Mesothelial cell of epicardium (in vitro differentiated cells): ENCODE results near the gene GUCA1A. TPM values are rescaled to one million over a fixed set of nuclear protein-coding genes. Genes with fewer than 3 reads are reported as not detected.

Experiments used
- DNase-seq, 2 experiments: peaks; one replicate each; pipeline ENCODE4 v3.0.0; 2021; ENCODE audit warnings: low spot score in 2 of 2; ENCODE audit not compliant: unreplicated experiment in 2 of 2
- H3K27ac Mint-ChIP-seq: 2 replicates; pipeline ENCODE4 v1.8.0; 2021; ENCODE audit warnings: mixed read lengths
- H3K27me3 Mint-ChIP-seq: 2 replicates; pipeline ENCODE4 v1.8.0; 2021; ENCODE audit warnings: low read depth, mixed read lengths
- H3K36me3 Mint-ChIP-seq: 2 replicates; pipeline ENCODE4 v1.8.0; 2021; ENCODE audit warnings: mixed read lengths
- H3K4me1 Mint-ChIP-seq: 2 replicates; pipeline ENCODE4 v1.8.0; 2021; ENCODE audit warnings: mixed read lengths
- H3K4me3 Mint-ChIP-seq: 2 replicates; pipeline ENCODE4 v1.8.0; 2021; ENCODE audit warnings: mild to moderate bottlenecking, moderate library complexity, mixed read lengths
- H3K9me3 Mint-ChIP-seq: 2 replicates; pipeline ENCODE4 v1.8.0; 2021; ENCODE audit warnings: mixed read lengths
- total RNA-seq: library from RNA; stranded (reverse); gene quantifications from 3 replicates; pipeline ENCODE4 v1.2.1, GENCODE V29; 2021
- TF ChIP-seq, protein P1 (sequence below): fragments of 200-600 bp; sonication (generic); IDR thresholded peaks from one replicate; pipeline ENCODE4 v1.5.0; 2021; ENCODE audit warnings: antibody characterized with exemption; ENCODE audit not compliant: unreplicated experiment

Gene GUCA1A
- total RNA-seq, 1 donor from 2014 or later = 0.92 TPM

DNA sequence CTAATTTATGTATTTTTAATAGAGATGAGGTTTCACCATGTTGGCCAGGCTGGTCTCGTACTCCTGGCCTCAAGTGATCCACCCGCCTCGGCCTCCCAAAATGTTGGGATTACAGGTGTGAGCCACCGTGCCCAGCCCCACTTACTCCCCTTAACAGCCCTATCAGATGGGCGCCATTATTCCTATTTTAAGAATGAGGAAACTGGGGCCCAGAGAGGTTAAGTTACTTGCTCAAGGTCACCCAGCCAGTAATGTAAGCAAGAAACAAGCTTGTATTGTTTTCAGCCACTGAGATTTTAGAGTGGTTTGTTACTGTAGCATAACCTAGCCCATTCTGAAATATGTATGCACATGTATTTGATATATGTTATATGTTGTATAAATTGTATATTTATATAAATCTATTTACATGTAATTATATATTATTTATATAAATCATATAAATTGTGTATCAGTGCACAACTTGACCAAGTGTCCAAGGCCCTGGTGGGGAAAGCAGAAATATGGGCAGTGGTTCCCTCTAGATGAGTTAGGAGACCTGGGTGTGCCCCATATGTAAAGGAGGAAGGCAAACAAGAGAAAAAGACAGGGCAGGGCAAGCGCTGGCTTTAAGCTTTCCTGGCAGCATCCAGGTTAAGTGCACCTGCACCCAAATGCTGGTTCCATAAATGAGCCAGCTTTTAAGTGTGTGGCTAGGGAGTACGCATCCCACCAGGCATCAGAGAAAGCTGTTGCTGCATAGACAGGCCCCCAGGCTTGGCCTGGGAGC lies 1.2 kb upstream of the GUCA1A start:
- no peaks in the 10 kb centered on the region for H3K36me3 Mint-ChIP-seq
- no peaks in the 10 kb centered on the region for H3K4me1 Mint-ChIP-seq
- no peaks in the 10 kb centered on the region for H3K9me3 Mint-ChIP-seq
- no peak for DNase-seq
- TF ChIP-seq, protein P1, sequence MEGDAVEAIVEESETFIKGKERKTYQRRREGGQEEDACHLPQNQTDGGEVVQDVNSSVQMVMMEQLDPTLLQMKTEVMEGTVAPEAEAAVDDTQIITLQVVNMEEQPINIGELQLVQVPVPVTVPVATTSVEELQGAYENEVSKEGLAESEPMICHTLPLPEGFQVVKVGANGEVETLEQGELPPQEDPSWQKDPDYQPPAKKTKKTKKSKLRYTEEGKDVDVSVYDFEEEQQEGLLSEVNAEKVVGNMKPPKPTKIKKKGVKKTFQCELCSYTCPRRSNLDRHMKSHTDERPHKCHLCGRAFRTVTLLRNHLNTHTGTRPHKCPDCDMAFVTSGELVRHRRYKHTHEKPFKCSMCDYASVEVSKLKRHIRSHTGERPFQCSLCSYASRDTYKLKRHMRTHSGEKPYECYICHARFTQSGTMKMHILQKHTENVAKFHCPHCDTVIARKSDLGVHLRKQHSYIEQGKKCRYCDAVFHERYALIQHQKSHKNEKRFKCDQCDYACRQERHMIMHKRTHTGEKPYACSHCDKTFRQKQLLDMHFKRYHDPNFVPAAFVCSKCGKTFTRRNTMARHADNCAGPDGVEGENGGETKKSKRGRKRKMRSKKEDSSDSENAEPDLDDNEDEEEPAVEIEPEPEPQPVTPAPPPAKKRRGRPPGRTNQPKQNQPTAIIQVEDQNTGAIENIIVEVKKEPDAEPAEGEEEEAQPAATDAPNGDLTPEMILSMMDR = no peak
- peaks cover 3% of the 10 kb centered on the region for H3K27me3 Mint-ChIP-seq
- H3K27ac Mint-ChIP-seq = no peak overlapping the region
- no peak overlapping the region for H3K4me3 Mint-ChIP-seq

- no peak for DNase-seq
Measured at GRCh38 chr6:42175860-42176259, 2.7 kb downstream of the GUCA1A start.

GRCh38 chr6:42176981-42177380 lies 3.8 kb downstream of the GUCA1A start:
- TF ChIP-seq, protein P1 = no peak
- no peak for DNase-seq
- no peak overlapping the region for H3K27ac Mint-ChIP-seq
- H3K4me3 Mint-ChIP-seq = no peak overlapping the region
- H3K4me1 Mint-ChIP-seq = no peaks in the 10 kb centered on the region
- no peaks in the 10 kb centered on the region for H3K36me3 Mint-ChIP-seq
- peaks cover 3% of the 10 kb centered on the region for H3K27me3 Mint-ChIP-seq
- H3K9me3 Mint-ChIP-seq = no peaks in the 10 kb centered on the region

More at GRCh38 chr6:42175860-42176259, 2.7 kb downstream of the GUCA1A start:
- Mint-ChIP-seq H3K36me3 (no peaks in the 10 kb centered on the region), H3K4me1 (no peaks in the 10 kb centered on the region), H3K9me3 (no peaks in the 10 kb centered on the region), H3K27me3 (peaks cover 3% of the 10 kb centered on the region), H3K4me3 (no peak overlapping the region), H3K27ac (no peak overlapping the region)
- TF ChIP-seq, protein P1 = no peak

DNA sequence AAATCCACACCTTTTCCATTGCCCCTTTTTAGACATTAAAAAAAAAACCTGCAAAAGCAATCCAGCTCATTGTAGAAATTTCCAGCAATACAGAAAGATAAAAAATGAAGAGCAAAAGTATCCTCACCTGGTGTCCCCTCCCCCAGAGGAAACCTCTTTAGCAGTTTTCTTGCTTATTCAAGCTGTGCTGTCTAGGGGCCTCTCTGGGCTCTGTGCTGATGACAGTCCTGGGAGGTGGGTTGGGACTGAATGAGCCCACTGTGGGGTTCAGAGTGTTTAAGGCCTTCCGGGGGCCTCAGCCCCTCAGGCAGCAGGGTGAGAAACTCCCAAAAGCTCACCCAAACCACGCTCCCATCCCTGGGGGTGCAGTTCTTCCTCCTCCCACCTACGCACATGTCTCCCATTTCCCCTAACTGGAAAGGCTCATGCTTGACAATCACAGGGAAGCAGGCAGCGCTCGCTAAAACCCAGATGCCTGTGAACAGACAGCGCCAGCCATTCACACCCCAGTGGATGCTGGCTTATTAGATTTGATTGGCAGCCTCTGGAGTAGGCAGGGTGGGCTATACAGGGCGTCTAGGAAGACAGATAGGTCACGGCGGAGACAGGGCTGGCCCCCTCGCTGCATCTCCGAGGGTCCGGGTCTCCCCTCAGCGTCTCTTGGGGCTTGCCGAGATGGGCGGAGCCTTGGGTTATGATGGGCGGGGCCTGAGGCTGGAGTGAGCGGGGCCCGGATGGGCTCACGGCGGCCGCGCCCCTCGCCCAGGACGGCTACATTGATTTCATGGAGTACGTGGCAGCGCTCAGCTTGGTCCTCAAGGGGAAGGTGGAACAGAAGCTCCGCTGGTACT lies 4.6 kb downstream of the GUCA1A start:
- H3K4me1 Mint-ChIP-seq = no peaks in the 10 kb centered on the region
- no peak overlapping the region for H3K27ac Mint-ChIP-seq
- no peaks in the 10 kb centered on the region for H3K36me3 Mint-ChIP-seq
- H3K4me3 Mint-ChIP-seq = peak overlapping the region; percentile 67
- no peaks in the 10 kb centered on the region for H3K9me3 Mint-ChIP-seq
- TF ChIP-seq, protein P1 = no peak
- peaks cover 3% of the 10 kb centered on the region for H3K27me3 Mint-ChIP-seq
- peak in 1 of 2 experiments; percentile 60 for DNase-seq

- no peaks in the 10 kb centered on the region for H3K9me3 Mint-ChIP-seq
- H3K4me3 Mint-ChIP-seq = no peak overlapping the region
- H3K4me1 Mint-ChIP-seq = no peaks in the 10 kb centered on the region
- peaks cover 3% of the 10 kb centered on the region for H3K27me3 Mint-ChIP-seq
- H3K27ac Mint-ChIP-seq = no peak overlapping the region
- no peak for DNase-seq
- H3K36me3 Mint-ChIP-seq = no peaks in the 10 kb centered on the region
- TF ChIP-seq, protein P1 = no peak
Measured at GRCh38 chr6:42179261-42179944, 6.2 kb downstream of the GUCA1A start.
